Skin of body (tissue), 2 donors: Measurements from ENCODE around the gene CLEC1A. TPM values are rescaled to one million over a fixed set of nuclear protein-coding genes. Genes with fewer than 3 reads are reported as not detected.
"Not testable (repeated sequence)": the region's sequence is repeated elsewhere in the genome, so short reads cannot be mapped to it uniquely, and the experiment has no call there.

Source experiments
- DNase-seq: peaks from one replicate; lab custom pipeline; 2025; lab: John Stamatoyannopoulos, UW
- total RNA-seq: library from RNA; depleted of rRNA; stranded (reverse); fragments of >200 nt; gene quantifications from one replicate; pipeline ENCODE4 v1.2.3, GENCODE V29; 2014

CLEC1A gene
- total RNA-seq, 1 donor from 2014 or later, result 2.8 TPM

GRCh38 chr12:10052193-10052913 is 46.4 kb downstream of the CLEC1A start:
- DNase-seq, result no peak

- no peak for DNase-seq
These were observed 50.3 kb downstream of the CLEC1A start for GRCh38 chr12:10048526-10048925.

GRCh38 chr12:10042167-10042566 is 56.6 kb downstream of the CLEC1A start:
- DNase-seq, result no peak

GRCh38 chr12:10033783-10034545 is 64.8 kb downstream of the CLEC1A start:
- DNase-seq, result no peak

GRCh38 chr12:10031771-10032175 is 67.0 kb downstream of the CLEC1A start:
- DNase-seq, result no peak

GRCh38 chr12:10031321-10031720 is 67.5 kb downstream of the CLEC1A start:
- no peak for DNase-seq

- no peak for DNase-seq
These were observed 68.3 kb downstream of the CLEC1A start, which contains the start of gene CLEC9A for GRCh38 chr12:10030446-10030845. CLEC9A (plus strand) TSS chr12:10030682; CDS start chr12:10052688, 22,006 bp downstream.

- no peak for DNase-seq
These were observed 71.1 kb downstream of the CLEC1A start for GRCh38 chr12:10027721-10028120.

- DNase-seq, result no peak
These were observed 71.5 kb downstream of the CLEC1A start for GRCh38 chr12:10027311-10027710.

- not testable (repeated sequence) for DNase-seq
These were observed 72.1 kb downstream of the CLEC1A start for GRCh38 chr12:10026666-10027065.

- DNase-seq, result no peak
These were observed 73.5 kb downstream of the CLEC1A start for GRCh38 chr12:10025236-10025635.

- no peak for DNase-seq
These were observed 77.4 kb downstream of the CLEC1A start for GRCh38 chr12:10021342-10021741.

Other genes with a start within 250 kb of the CLEC1A start
- gene CLEC2B, start 229.6 kb downstream of the CLEC1A start, total RNA-seq, result 18.7 TPM
- not detected for gene KLRF2, start 217.5 kb downstream of the CLEC1A start, total RNA-seq
- gene CLEC2A, start 166.6 kb downstream of the CLEC1A start, total RNA-seq, result 18.5 TPM
- 7.2 TPM for gene CLEC12A, start 127.6 kb downstream of the CLEC1A start, total RNA-seq
- gene CLEC1B, start 99.9 kb downstream of the CLEC1A start, total RNA-seq, result 0.39 TPM
- gene CLEC12B, start 88.4 kb downstream of the CLEC1A start, total RNA-seq, result 0.99 TPM
- 0.99 TPM for gene CLEC9A, start 68.3 kb downstream of the CLEC1A start, total RNA-seq
- gene CLEC7A, start 31.2 kb upstream of the CLEC1A start, total RNA-seq, result 5.8 TPM
- gene OLR1, start 73.1 kb upstream of the CLEC1A start, total RNA-seq, result 2.7 TPM
- gene TMEM52B, start 80.0 kb upstream of the CLEC1A start, total RNA-seq, result 0.10 TPM
- 37.3 TPM for gene GABARAPL1, start 113.9 kb upstream of the CLEC1A start, total RNA-seq
- gene KLRD1, start 208.9 kb upstream of the CLEC1A start, total RNA-seq, result 0.79 TPM